ENCODE data around the gene ODAD2.
A peak's percentile ranks its signal among the peaks of the same experiment; 100 is the strongest.

Gene ODAD2

GRCh38 chr10:27998954-27999275, at the start of gene ODAD2:
Gene ODAD2, minus strand, starts transcription at chr10:27999079. Its CDS starts 3,937 bp downstream, at chr10:27995142.
- Histone ChIP-seq H3K9me3 (ENCODE audit: control insufficient read depth, insufficient read depth, low read length) (no peaks in the 10 kb centered on the region), H3K4me3 (ENCODE audit: low read depth, low read length) (peak within 1 kb of the TSS; percentile 92), H3K9ac (ENCODE audit: low read depth, low read length) (peak within 1 kb of the TSS; percentile 62), H3K27me3 (ENCODE audit: control insufficient read depth, insufficient read depth, low read length) (peaks cover 16% of the 10 kb centered on the region), H3K36me3 (ENCODE audit: control insufficient read depth, insufficient read depth, low read length) (no peaks in the 10 kb centered on the region), H3K4me1 (ENCODE audit: control insufficient read depth, insufficient read depth, low read length) (peaks cover 4% of the 10 kb centered on the region)

GRCh38 chr10:28047061-28047460, 48.2 kb upstream of the ODAD2 start:
- H3K27me3 ChIP-seq (ENCODE audit: control insufficient read depth, insufficient read depth, low read length): no peaks in the 10 kb centered on the region
- H3K4me3 ChIP-seq (ENCODE audit: low read depth, low read length): no peak overlapping the region
- H3K9me3 ChIP-seq (ENCODE audit: control insufficient read depth, insufficient read depth, low read length): no peaks in the 10 kb centered on the region
- H3K9ac ChIP-seq (ENCODE audit: low read depth, low read length): no peak overlapping the region
- H3K36me3 ChIP-seq (ENCODE audit: control insufficient read depth, insufficient read depth, low read length): no peaks in the 10 kb centered on the region
- no peaks in the 10 kb centered on the region for H3K4me1 ChIP-seq (ENCODE audit: control insufficient read depth, insufficient read depth, low read length)

- no peak overlapping the region for H3K4me3 ChIP-seq (ENCODE audit: low read depth, low read length)
- no peak overlapping the region for H3K9ac ChIP-seq (ENCODE audit: low read depth, low read length)
- H3K36me3 ChIP-seq (ENCODE audit: control insufficient read depth, insufficient read depth, low read length): no peaks in the 10 kb centered on the region
- H3K27me3 ChIP-seq (ENCODE audit: control insufficient read depth, insufficient read depth, low read length): no peaks in the 10 kb centered on the region
- H3K4me1 ChIP-seq (ENCODE audit: control insufficient read depth, insufficient read depth, low read length): no peaks in the 10 kb centered on the region
- H3K9me3 ChIP-seq (ENCODE audit: control insufficient read depth, insufficient read depth, low read length): no peaks in the 10 kb centered on the region
Measured at GRCh38 chr10:28046579-28046978, 47.7 kb upstream of the ODAD2 start.

GRCh38 chr10:28043941-28044340, 45.1 kb upstream of the ODAD2 start:
- Histone ChIP-seq H3K9me3 (ENCODE audit: control insufficient read depth, insufficient read depth, low read length) (no peaks in the 10 kb centered on the region), H3K9ac (ENCODE audit: low read depth, low read length) (no peak overlapping the region), H3K4me1 (ENCODE audit: control insufficient read depth, insufficient read depth, low read length) (no peaks in the 10 kb centered on the region), H3K27me3 (ENCODE audit: control insufficient read depth, insufficient read depth, low read length) (no peaks in the 10 kb centered on the region), H3K4me3 (ENCODE audit: low read depth, low read length) (no peak overlapping the region), H3K36me3 (ENCODE audit: control insufficient read depth, insufficient read depth, low read length) (no peaks in the 10 kb centered on the region)

- Histone ChIP-seq H3K9me3 (ENCODE audit: control insufficient read depth, insufficient read depth, low read length) (no peaks in the 10 kb centered on the region), H3K9ac (ENCODE audit: low read depth, low read length) (no peak overlapping the region), H3K27me3 (ENCODE audit: control insufficient read depth, insufficient read depth, low read length) (no peaks in the 10 kb centered on the region), H3K36me3 (ENCODE audit: control insufficient read depth, insufficient read depth, low read length) (no peaks in the 10 kb centered on the region), H3K4me3 (ENCODE audit: low read depth, low read length) (no peak overlapping the region), H3K4me1 (ENCODE audit: control insufficient read depth, insufficient read depth, low read length) (no peaks in the 10 kb centered on the region)
Measured at GRCh38 chr10:28036587-28036986, 37.7 kb upstream of the ODAD2 start.

GRCh38 chr10:28020993-28021982, 22.4 kb upstream of the ODAD2 start:
- no peak overlapping the region for H3K4me3 ChIP-seq (ENCODE audit: low read depth, low read length)
- no peaks in the 10 kb centered on the region for H3K9me3 ChIP-seq (ENCODE audit: control insufficient read depth, insufficient read depth, low read length)
- no peaks in the 10 kb centered on the region for H3K36me3 ChIP-seq (ENCODE audit: control insufficient read depth, insufficient read depth, low read length)
- no peaks in the 10 kb centered on the region for H3K27me3 ChIP-seq (ENCODE audit: control insufficient read depth, insufficient read depth, low read length)
- H3K9ac ChIP-seq (ENCODE audit: low read depth, low read length): no peak overlapping the region
- no peaks in the 10 kb centered on the region for H3K4me1 ChIP-seq (ENCODE audit: control insufficient read depth, insufficient read depth, low read length)

GRCh38 chr10:28020080-28020860, 21.4 kb upstream of the ODAD2 start:
- H3K9ac ChIP-seq (ENCODE audit: low read depth, low read length): no peak overlapping the region
- no peaks in the 10 kb centered on the region for H3K36me3 ChIP-seq (ENCODE audit: control insufficient read depth, insufficient read depth, low read length)
- no peak overlapping the region for H3K4me3 ChIP-seq (ENCODE audit: low read depth, low read length)
- H3K27me3 ChIP-seq (ENCODE audit: control insufficient read depth, insufficient read depth, low read length): no peaks in the 10 kb centered on the region
- H3K4me1 ChIP-seq (ENCODE audit: control insufficient read depth, insufficient read depth, low read length): no peaks in the 10 kb centered on the region
- H3K9me3 ChIP-seq (ENCODE audit: control insufficient read depth, insufficient read depth, low read length): no peaks in the 10 kb centered on the region

- Histone ChIP-seq H3K36me3 (ENCODE audit: control insufficient read depth, insufficient read depth, low read length) (no peaks in the 10 kb centered on the region), H3K9ac (ENCODE audit: low read depth, low read length) (no peak overlapping the region), H3K4me3 (ENCODE audit: low read depth, low read length) (no peak overlapping the region), H3K27me3 (ENCODE audit: control insufficient read depth, insufficient read depth, low read length) (no peaks in the 10 kb centered on the region), H3K9me3 (ENCODE audit: control insufficient read depth, insufficient read depth, low read length) (no peaks in the 10 kb centered on the region), H3K4me1 (ENCODE audit: control insufficient read depth, insufficient read depth, low read length) (no peaks in the 10 kb centered on the region)
Measured at GRCh38 chr10:28014651-28015050, 15.8 kb upstream of the ODAD2 start.

- Histone ChIP-seq H3K36me3 (ENCODE audit: control insufficient read depth, insufficient read depth, low read length) (no peaks in the 10 kb centered on the region), H3K27me3 (ENCODE audit: control insufficient read depth, insufficient read depth, low read length) (no peaks in the 10 kb centered on the region), H3K9me3 (ENCODE audit: control insufficient read depth, insufficient read depth, low read length) (no peaks in the 10 kb centered on the region), H3K4me1 (ENCODE audit: control insufficient read depth, insufficient read depth, low read length) (no peaks in the 10 kb centered on the region), H3K9ac (ENCODE audit: low read depth, low read length) (no peak overlapping the region), H3K4me3 (ENCODE audit: low read depth, low read length) (no peak overlapping the region)
Measured at GRCh38 chr10:28012990-28013515, 14.2 kb upstream of the ODAD2 start.

GRCh38 chr10:28010821-28011220, 11.9 kb upstream of the ODAD2 start:
- no peaks in the 10 kb centered on the region for H3K4me1 ChIP-seq (ENCODE audit: control insufficient read depth, insufficient read depth, low read length)
- H3K36me3 ChIP-seq (ENCODE audit: control insufficient read depth, insufficient read depth, low read length): no peaks in the 10 kb centered on the region
- H3K27me3 ChIP-seq (ENCODE audit: control insufficient read depth, insufficient read depth, low read length): no peaks in the 10 kb centered on the region
- no peaks in the 10 kb centered on the region for H3K9me3 ChIP-seq (ENCODE audit: control insufficient read depth, insufficient read depth, low read length)
- H3K9ac ChIP-seq (ENCODE audit: low read depth, low read length): no peak overlapping the region
- H3K4me3 ChIP-seq (ENCODE audit: low read depth, low read length): no peak overlapping the region

GRCh38 chr10:28008054-28008453, 9.2 kb upstream of the ODAD2 start:
- Histone ChIP-seq H3K9ac (ENCODE audit: low read depth, low read length) (no peak overlapping the region), H3K9me3 (ENCODE audit: control insufficient read depth, insufficient read depth, low read length) (no peaks in the 10 kb centered on the region), H3K27me3 (ENCODE audit: control insufficient read depth, insufficient read depth, low read length) (no peaks in the 10 kb centered on the region), H3K4me1 (ENCODE audit: control insufficient read depth, insufficient read depth, low read length) (peaks cover 5% of the 10 kb centered on the region), H3K4me3 (ENCODE audit: low read depth, low read length) (no peak overlapping the region), H3K36me3 (ENCODE audit: control insufficient read depth, insufficient read depth, low read length) (no peaks in the 10 kb centered on the region)
